HG03571 (cell line): Measurements from ENCODE around the gene KRT72.

Source experiments
- ATAC-seq: cut with Tn5 transposase; IDR thresholded peaks from one replicate; pipeline ENCODE4 v1.9.1; 2021; ENCODE audit not compliant: unreplicated experiment

The KRT72 gene

GRCh38 chr12:52600941-52601481 lies at the start of gene KRT72:
Gene KRT72 (minus strand): TSS chr12:52601463. CDS start chr12:52601452, 11 bp downstream.
- no peak for ATAC-seq

- no peak for ATAC-seq
These were observed 49.3 kb upstream of the KRT72 start for GRCh38 chr12:52650520-52651081.

GRCh38 chr12:52649066-52649465 lies 47.8 kb upstream of the KRT72 start:
- ATAC-seq: no peak

- ATAC-seq: no peak
These were observed 46.8 kb upstream of the KRT72 start for GRCh38 chr12:52648012-52648550.

GRCh38 chr12:52647601-52648000 lies 46.3 kb upstream of the KRT72 start:
- ATAC-seq: no peak

- ATAC-seq: no peak
These were observed 45.4 kb upstream of the KRT72 start for GRCh38 chr12:52646613-52647012.

- ATAC-seq: no peak
These were observed 44.7 kb upstream of the KRT72 start for GRCh38 chr12:52645982-52646381.

GRCh38 chr12:52645120-52645761 lies 44.0 kb upstream of the KRT72 start:
- ATAC-seq: no peak

- ATAC-seq: no peak
These were observed 42.8 kb upstream of the KRT72 start for GRCh38 chr12:52644078-52644415.

GRCh38 chr12:52643233-52644077 lies 42.2 kb upstream of the KRT72 start:
- ATAC-seq: no peak

GRCh38 chr12:52641468-52641867 lies 40.2 kb upstream of the KRT72 start:
- ATAC-seq: no peak

GRCh38 chr12:52637299-52637698 lies 36.0 kb upstream of the KRT72 start:
- no peak for ATAC-seq

- no peak for ATAC-seq
These were observed 35.5 kb upstream of the KRT72 start for GRCh38 chr12:52636592-52637258.

- no peak for ATAC-seq
These were observed 34.9 kb upstream of the KRT72 start for GRCh38 chr12:52636189-52636588.

GRCh38 chr12:52634266-52635056 lies 33.2 kb upstream of the KRT72 start:
- ATAC-seq: no peak

- ATAC-seq: no peak
These were observed 32.1 kb upstream of the KRT72 start for GRCh38 chr12:52633383-52633782.

GRCh38 chr12:52632656-52633055 lies 31.4 kb upstream of the KRT72 start:
- ATAC-seq: no peak

- ATAC-seq: no peak
These were observed 30.6 kb upstream of the KRT72 start for GRCh38 chr12:52631676-52632459.

GRCh38 chr12:52631264-52631663 lies 30.0 kb upstream of the KRT72 start:
- no peak for ATAC-seq
